Naive B cell (primary cell): ENCODE data around the gene CEBPB. TPM values are rescaled to one million over a fixed set of nuclear protein-coding genes. Genes with fewer than 3 reads are reported as not detected.

Experiments
- ATAC-seq, 2 donors: fragments of 150-1000 bp; cut with Tn5 transposase; 2 replicates each; pipeline ENCODE4 v1.10.0; 2021; ENCODE audit warnings: low read depth in 2 of 2, mild to moderate bottlenecking in 2 of 2, moderate library complexity in 2 of 2
- DNase-seq: peaks from one replicate; pipeline ENCODE4 v3.0.0; 2022
- H3K27ac Mint-ChIP-seq, 6 donors: one replicate each; pipeline ENCODE4 v1.8.0; 2020 to 2022; ENCODE audit warnings: mild to moderate bottlenecking in 6 of 6, mixed read lengths in 6 of 6, moderate library complexity in 5 of 6, inconsistent platforms in 2 of 6
- H3K27me3 Mint-ChIP-seq, 3 donors: one replicate each; pipeline ENCODE4 v1.8.0; 2021 to 2022; ENCODE audit warnings: mixed read lengths in 3 of 3, mild to moderate bottlenecking in 1 of 3
- H3K36me3 Mint-ChIP-seq, 2 donors: one replicate each; pipeline ENCODE4 v1.8.0; 2020 to 2022; ENCODE audit warnings: mixed read lengths in 2 of 2, inconsistent platforms in 1 of 2, mild to moderate bottlenecking in 1 of 2
- H3K4me1 Mint-ChIP-seq, 3 donors: one replicate each; pipeline ENCODE4 v1.8.0; 2020 to 2022; ENCODE audit warnings: mixed read lengths in 3 of 3, inconsistent platforms in 1 of 3, mild to moderate bottlenecking in 1 of 3, moderate library complexity in 1 of 3
- H3K4me3 Mint-ChIP-seq, 8 donors: one replicate each; pipeline ENCODE4 v1.8.0; 2020 to 2022; ENCODE audit warnings: mild to moderate bottlenecking in 8 of 8, mixed read lengths in 8 of 8, moderate library complexity in 8 of 8, inconsistent platforms in 2 of 8
- H3K9me3 Mint-ChIP-seq, 7 donors: one replicate each; pipeline ENCODE4 v1.8.0; 2020 to 2022; ENCODE audit warnings: mixed read lengths in 7 of 7, mild to moderate bottlenecking in 5 of 7, inconsistent platforms in 2 of 7, moderate library complexity in 1 of 7
- polyA plus RNA-seq, 6 donors: library from polyadenylated mRNA; unstranded; fragments of 300-500 nt; fragmentation: Illumina TruSeq; gene quantifications; one replicate each; pipeline ENCODE4 v1.2.3, GENCODE V29; 2021; ENCODE audit warnings: low read depth in 6 of 6

The CEBPB gene
- polyA plus RNA-seq, 6 donors from 2014 or later: 8.3 to 17.0 (median 13.0) TPM

DNA sequence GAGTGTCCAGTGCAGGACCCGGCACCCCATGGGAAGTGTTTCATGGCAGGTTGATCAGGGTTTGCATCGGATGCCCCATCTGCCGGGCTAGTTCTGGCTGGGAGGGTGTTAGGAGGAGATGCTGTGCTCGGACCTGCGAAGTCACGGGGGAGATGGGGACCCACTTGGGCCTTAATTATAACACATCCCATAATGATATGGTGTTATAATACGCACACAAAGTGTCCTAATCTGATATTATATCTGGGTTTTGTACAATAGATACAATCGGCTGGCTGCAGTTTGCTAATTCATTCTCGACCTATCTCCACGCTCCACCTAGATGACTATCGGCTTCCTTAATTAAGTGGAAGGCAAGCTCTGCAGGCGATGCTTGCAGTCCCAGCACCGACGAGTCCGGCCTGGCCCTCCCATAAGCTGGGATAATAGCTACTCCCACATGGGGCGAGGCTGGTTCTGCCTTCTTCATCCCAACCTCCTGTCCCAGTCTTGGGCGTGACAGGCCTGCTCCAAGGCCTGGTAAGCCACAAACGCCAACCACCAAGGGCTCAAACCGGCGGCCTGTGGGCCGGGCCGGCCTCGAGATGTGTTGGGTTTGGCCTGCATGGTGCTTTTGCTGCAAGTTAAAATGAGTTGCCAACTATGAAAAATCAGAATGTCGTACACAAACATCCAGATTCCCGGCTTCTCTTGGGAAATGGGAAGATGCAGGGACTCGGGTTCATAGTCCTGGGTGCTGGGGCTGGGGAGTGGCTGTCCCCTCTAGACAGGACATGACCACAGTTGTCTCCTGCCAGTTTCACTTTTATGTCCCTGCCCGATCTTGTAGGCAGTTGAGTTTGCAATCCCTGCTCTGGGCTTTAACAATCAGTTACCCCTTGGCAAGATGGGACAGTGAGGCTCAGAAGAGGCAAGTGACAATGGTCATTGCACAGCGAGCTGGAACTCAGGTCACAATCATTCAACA, 32.7 kb downstream of the CEBPB start:
- ATAC-seq (no peak), DNase-seq (no peak)
- Mint-ChIP-seq H3K4me3 (no peak overlapping the region), H3K27ac (no peak overlapping the region), H3K36me3 (no peaks in the 10 kb centered on the region), H3K4me1 (no peaks in the 10 kb centered on the region), H3K27me3 (peaks cover 5 to 33% (median 27%) of the 10 kb centered on the region in 3 donors), H3K9me3 (peaks cover 0 to 7% (median 4%) of the 10 kb centered on the region in 7 donors)

DNA sequence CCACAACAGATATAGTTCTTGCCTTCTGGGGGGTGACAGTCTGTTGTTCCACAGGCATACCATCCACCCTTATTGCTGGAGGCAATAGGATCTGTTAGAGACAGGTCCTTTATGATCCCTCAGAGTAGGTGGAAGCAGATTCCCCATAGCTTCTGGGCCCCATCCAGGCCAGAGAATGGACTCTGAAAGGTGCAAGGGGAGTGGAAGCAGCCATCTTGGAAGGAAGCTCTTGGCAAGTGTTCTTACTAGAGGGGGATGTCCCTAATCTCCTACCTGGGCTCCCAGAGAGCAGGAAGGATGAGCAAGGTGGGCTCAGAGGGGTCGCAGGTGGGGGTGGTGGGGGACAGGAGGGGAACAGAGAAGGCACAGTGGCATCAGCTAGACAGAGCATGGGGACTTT, 33.4 kb downstream of the CEBPB start:
- H3K27me3 Mint-ChIP-seq: peaks cover 4 to 26% (median 20%) of the 10 kb centered on the region in 3 donors

GRCh38 chr20:50224531-50225255, 34.1 kb downstream of the CEBPB start:
- peaks cover 0 to 20% (median 14%) of the 10 kb centered on the region in 3 donors for H3K27me3 Mint-ChIP-seq
- no peak for ATAC-seq
- H3K4me3 Mint-ChIP-seq: no peak overlapping the region
- no peaks in the 10 kb centered on the region for H3K4me1 Mint-ChIP-seq
- DNase-seq: no peak
- H3K27ac Mint-ChIP-seq: no peak overlapping the region
- no peaks in the 10 kb centered on the region for H3K36me3 Mint-ChIP-seq
- peaks cover 0 to 4% (median 2%) of the 10 kb centered on the region in 7 donors for H3K9me3 Mint-ChIP-seq

More for the DNA sequence above, 33.4 kb downstream of the CEBPB start:
- Mint-ChIP-seq H3K9me3 (peaks cover 0 to 7% (median 4%) of the 10 kb centered on the region in 7 donors), H3K27ac (no peak overlapping the region), H3K4me3 (no peak overlapping the region), H3K4me1 (no peaks in the 10 kb centered on the region), H3K36me3 (no peaks in the 10 kb centered on the region)
- ATAC-seq: no peak
- no peak for DNase-seq

GRCh38 chr20:50226093-50226974, 35.7 kb downstream of the CEBPB start:
- DNase-seq: no peak
- H3K9me3 Mint-ChIP-seq: peaks cover 0 to 4% (median 0%) of the 10 kb centered on the region in 7 donors
- H3K4me1 Mint-ChIP-seq: no peaks in the 10 kb centered on the region
- no peaks in the 10 kb centered on the region for H3K36me3 Mint-ChIP-seq
- no peak for ATAC-seq
- peaks cover 0 to 16% (median 7%) of the 10 kb centered on the region in 3 donors for H3K27me3 Mint-ChIP-seq
- H3K27ac Mint-ChIP-seq: no peak overlapping the region
- peak overlapping the region in 1 of 8 donors; percentile 22 for H3K4me3 Mint-ChIP-seq

GRCh38 chr20:50227506-50227905, 36.9 kb downstream of the CEBPB start:
- Mint-ChIP-seq H3K4me1 (no peaks in the 10 kb centered on the region), H3K4me3 (no peak overlapping the region), H3K27me3 (peaks cover 0 to 17% (median 7%) of the 10 kb centered on the region in 3 donors), H3K9me3 (peaks cover 0 to 4% (median 0%) of the 10 kb centered on the region in 7 donors), H3K36me3 (no peaks in the 10 kb centered on the region), H3K27ac (no peak overlapping the region)
- ATAC-seq (no peak), DNase-seq (no peak)

DNA sequence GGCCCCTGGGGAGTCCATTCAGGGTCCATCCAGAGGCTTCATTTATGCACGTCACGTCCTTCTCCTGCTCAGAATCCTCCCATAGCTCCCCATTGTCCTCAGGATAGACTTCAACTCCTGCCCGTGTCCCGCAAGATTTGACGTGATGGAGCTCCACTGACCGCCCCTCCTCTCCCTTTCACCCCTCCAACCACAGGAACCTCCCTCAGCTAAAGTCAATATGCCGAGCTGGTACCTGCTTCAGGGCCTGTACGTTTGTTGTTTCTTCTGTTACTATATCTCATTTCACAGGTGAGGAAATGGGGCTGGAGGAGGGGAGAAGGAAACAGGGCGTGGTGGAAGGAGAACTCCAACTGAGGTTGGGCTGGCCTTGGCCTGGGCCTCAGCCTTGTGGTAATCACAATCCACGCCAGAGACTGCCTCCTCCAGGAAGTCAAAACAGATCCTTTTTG, 38.6 kb downstream of the CEBPB start:
- Mint-ChIP-seq H3K4me3 (no peak overlapping the region), H3K27ac (no peak overlapping the region)
- ATAC-seq: no peak

DNA sequence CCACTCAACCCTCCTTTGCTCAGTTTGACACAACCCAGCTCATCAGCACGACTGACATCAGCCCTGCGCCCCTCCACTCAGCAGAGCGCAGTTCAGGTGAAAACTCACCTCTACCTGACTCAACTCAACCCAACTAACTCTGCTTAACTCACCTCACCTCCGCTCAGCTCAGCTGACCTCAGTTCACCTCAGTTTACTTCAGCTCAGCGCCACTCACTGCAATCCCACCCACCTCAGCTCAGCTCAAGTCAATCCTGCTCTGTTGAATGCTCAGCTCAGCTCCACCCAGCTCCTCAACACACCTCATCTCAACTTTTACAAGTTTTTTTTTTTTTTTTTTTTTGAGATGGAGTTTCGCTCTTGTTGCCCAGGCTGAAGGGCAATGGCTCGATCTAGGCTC, 39.6 kb downstream of the CEBPB start:
- H3K36me3 Mint-ChIP-seq: no peaks in the 10 kb centered on the region
- DNase-seq: no peak
- no peak for ATAC-seq
- H3K9me3 Mint-ChIP-seq: peaks cover 0 to 4% (median 0%) of the 10 kb centered on the region in 7 donors
- H3K4me1 Mint-ChIP-seq: no peaks in the 10 kb centered on the region
- no peak overlapping the region for H3K4me3 Mint-ChIP-seq
- peaks cover 0 to 13% (median 13%) of the 10 kb centered on the region in 3 donors for H3K27me3 Mint-ChIP-seq
- H3K27ac Mint-ChIP-seq: peak overlapping the region in 2 of 6 donors; percentile 30 to 92

More for the DNA sequence above, 38.6 kb downstream of the CEBPB start:
- H3K27me3 Mint-ChIP-seq: peaks cover 0 to 22% (median 7%) of the 10 kb centered on the region in 3 donors
- no peak for DNase-seq
- H3K36me3 Mint-ChIP-seq: no peaks in the 10 kb centered on the region
- no peaks in the 10 kb centered on the region for H3K4me1 Mint-ChIP-seq
- peaks cover 0 to 4% (median 0%) of the 10 kb centered on the region in 7 donors for H3K9me3 Mint-ChIP-seq

GRCh38 chr20:50230871-50231560, 40.4 kb downstream of the CEBPB start:
- peaks cover 0 to 4% (median 0%) of the 10 kb centered on the region in 3 donors for H3K4me1 Mint-ChIP-seq
- no peak for ATAC-seq
- H3K4me3 Mint-ChIP-seq: peak overlapping the region in 1 of 8 donors; percentile 17
- H3K27ac Mint-ChIP-seq: peak overlapping the region in 1 of 6 donors; percentile 9
- peaks cover 0 to 15% (median 13%) of the 10 kb centered on the region in 3 donors for H3K27me3 Mint-ChIP-seq
- no peaks in the 10 kb centered on the region for H3K36me3 Mint-ChIP-seq
- H3K9me3 Mint-ChIP-seq: peaks cover 0 to 4% (median 0%) of the 10 kb centered on the region in 7 donors
- no peak for DNase-seq

- no peak overlapping the region for H3K27ac Mint-ChIP-seq
- H3K36me3 Mint-ChIP-seq: no peaks in the 10 kb centered on the region
- ATAC-seq: no peak
- H3K9me3 Mint-ChIP-seq: peaks cover 0 to 4% (median 0%) of the 10 kb centered on the region in 7 donors
- no peak overlapping the region for H3K4me3 Mint-ChIP-seq
- H3K4me1 Mint-ChIP-seq: peaks cover 0 to 4% (median 0%) of the 10 kb centered on the region in 3 donors
- no peak for DNase-seq
- peaks cover 5 to 9% (median 9%) of the 10 kb centered on the region in 3 donors for H3K27me3 Mint-ChIP-seq
Measured at GRCh38 chr20:50231854-50232253, 41.2 kb downstream of the CEBPB start.

DNA sequence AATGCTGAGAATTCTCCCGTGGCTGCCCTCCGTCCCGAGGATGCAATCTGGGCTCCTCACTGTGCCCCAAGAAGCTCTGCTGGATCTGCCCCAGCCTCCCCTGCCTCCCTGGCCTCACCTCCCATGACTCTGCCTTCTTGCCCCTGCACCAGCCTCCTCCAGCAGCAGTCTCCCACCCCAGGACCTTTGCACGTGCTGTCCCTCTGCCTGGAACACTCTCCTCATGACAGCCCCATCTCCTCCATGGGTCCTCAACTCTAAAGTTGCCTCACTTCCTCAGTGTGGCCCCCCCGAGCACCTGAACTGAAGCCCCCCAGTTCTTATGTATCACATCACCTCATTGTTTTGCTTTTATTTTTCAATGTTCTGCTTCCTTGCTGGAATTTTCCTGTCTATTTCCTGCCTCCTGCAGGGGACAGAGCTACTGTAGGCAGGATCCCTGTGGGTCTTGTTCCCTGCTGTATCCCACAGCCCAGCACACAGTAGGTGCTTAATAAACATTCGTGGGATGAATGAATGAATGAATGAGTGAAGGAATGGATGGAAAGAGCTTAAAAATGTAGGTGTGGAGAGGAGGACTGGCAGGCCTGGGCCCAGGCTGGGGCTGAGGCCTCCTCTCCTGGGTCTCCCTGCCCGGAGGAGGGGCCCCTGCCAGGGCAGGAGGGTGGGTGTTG, 42.2 kb downstream of the CEBPB start:
- Mint-ChIP-seq H3K4me1 (peaks cover 0 to 4% (median 0%) of the 10 kb centered on the region in 3 donors), H3K27me3 (peaks cover 5 to 8% (median 6%) of the 10 kb centered on the region in 3 donors), H3K4me3 (no peak overlapping the region), H3K9me3 (peaks cover 0 to 4% (median 0%) of the 10 kb centered on the region in 7 donors), H3K27ac (no peak overlapping the region), H3K36me3 (no peaks in the 10 kb centered on the region)
- no peak for DNase-seq
- ATAC-seq: no peak

- ATAC-seq (no peak), DNase-seq (no peak)
- Mint-ChIP-seq H3K4me3 (no peak overlapping the region), H3K27ac (peak overlapping the region in 1 of 6 donors; percentile 42), H3K36me3 (no peaks in the 10 kb centered on the region), H3K4me1 (peaks cover 0 to 4% (median 0%) of the 10 kb centered on the region in 3 donors), H3K9me3 (peaks cover 0 to 4% (median 0%) of the 10 kb centered on the region in 7 donors), H3K27me3 (peaks cover 5 to 12% (median 9%) of the 10 kb centered on the region in 3 donors)
Measured at GRCh38 chr20:50233325-50234212, 42.9 kb downstream of the CEBPB start.
